Measurements from ENCODE around the gene FABP1. TPM values are rescaled to one million over a fixed set of nuclear protein-coding genes. Genes with fewer than 3 reads are reported as not detected.

FABP1 gene
- not detected in 2 replicates for total RNA-seq (2012; rRNA removed)
- polyA plus RNA-seq (2012; rRNA removed), result not detected in 2 replicates
- polyA plus RNA-seq (2012; cell fraction: cytosol; rRNA removed), result not detected in 2 replicates
- not detected in 2 replicates for polyA plus RNA-seq (2012; cell fraction: nucleus; rRNA removed; ENCODE audit: low replicate concordance)
- Bru-seq, nascent RNA, result not detected
- BruChase-seq, experiment 1, labeled RNA remaining after a 6-hour chase, result not detected
- not detected for BruChase-seq, experiment 2, labeled RNA remaining after a 2-hour chase
- long read RNA-seq, result 0 reads

GRCh38 chr2:88127888-88128653, at the start of gene FABP1:
Gene FABP1, minus strand, starts transcription at chr2:88128062. Its CDS starts 45 bp downstream, at chr2:88128017.
- no peak within 1 kb of the TSS for H3K4ac ChIP-seq (ENCODE audit: low read depth, low read length)
- POLR2A ChIA-PET (ENCODE audit: unreplicated experiment), result no interaction called here
- no peak within 1 kb of the TSS for H2AFZ ChIP-seq (replicated peaks; ENCODE audit: low read length, poor library complexity)
- H2AK9ac ChIP-seq (replicated peaks; ENCODE audit: low read depth, low read length, poor library complexity), result no peak within 1 kb of the TSS
- no peak for DNase-seq
- BruUV-seq (replicated peaks), result no TSS peak
- no peak within 1 kb of the TSS for H2BK5ac ChIP-seq (ENCODE audit: low read depth, low read length, poor library complexity, severe bottlenecking)
- H3K4me2 ChIP-seq (ENCODE audit: low read depth, low read length), result no peak within 1 kb of the TSS
- H3K9me3 ChIP-seq (ENCODE audit: control insufficient read depth, insufficient read depth, low read length), result no peaks in the 10 kb centered on the region
- no peak within 1 kb of the TSS for H3K23ac ChIP-seq (ENCODE audit: low read depth, low read length)
- H3K27me3 ChIP-seq (ENCODE audit: control insufficient read depth, insufficient read depth, low read length), result peaks cover 7% of the 10 kb centered on the region
- no peak within 1 kb of the TSS for H3K18ac ChIP-seq (ENCODE audit: low read depth, low read length)
- no peak within 1 kb of the TSS for H3K9ac ChIP-seq (ENCODE audit: low read depth, low read length)
- no peak within 1 kb of the TSS for H2BK120ac ChIP-seq (ENCODE audit: low read depth, low read length)
- ATAC-seq (ENCODE audit: low read depth), result no peak
- no peak within 1 kb of the TSS for H2AK5ac ChIP-seq (ENCODE audit: low read depth, low read length)
- no peak within 1 kb of the TSS for H3K27ac ChIP-seq (ENCODE audit: insufficient read depth, low read length)
- CTCF ChIA-PET, result no interaction called here
- no peaks in the 10 kb centered on the region for H3K9me1 ChIP-seq (ENCODE audit: insufficient read depth, low read length)
- no peak within 1 kb of the TSS for H2BK15ac ChIP-seq (ENCODE audit: low read depth, low read length)
- H3K56ac ChIP-seq (ENCODE audit: extremely low read depth, insufficient read depth, low read length), result no peak within 1 kb of the TSS
- 80% methylated on average over 1 of the region's 12 CpGs; no CpG with 5 or more reads in 1 of the 2 experiments for WGBS, 2 experiments (ENCODE audit: extremely low coverage in 2 of 2, insufficient read length in 1 of 2)
- H3K14ac ChIP-seq (replicated peaks; ENCODE audit: low read depth, low read length), result no peak within 1 kb of the TSS
- no peaks in the 10 kb centered on the region for H3K79me1 ChIP-seq (ENCODE audit: low read depth in 1 of 2, low read length in 2 of 2)
- no peak within 1 kb of the TSS for H4K5ac ChIP-seq (ENCODE audit: low read depth, low read length)
- H3K4me3 ChIP-seq (ENCODE audit: insufficient read depth, low read depth, low read length), result no peak within 1 kb of the TSS
- no peak within 1 kb of the TSS for H4K8ac ChIP-seq (ENCODE audit: low read depth in 2 of 2, low read length in 2 of 2)
- H4K91ac ChIP-seq (ENCODE audit: insufficient read depth, low read depth, low read length), result no peak within 1 kb of the TSS
- H2BK20ac ChIP-seq (ENCODE audit: low read depth, low read length), result no peak within 1 kb of the TSS
- no peaks in the 10 kb centered on the region for H4K20me1 ChIP-seq (ENCODE audit: insufficient read depth, low read length)
- in situ Hi-C loops (cut with MboI; ENCODE audit: low sequenced_read_pairs) (no loop called here), dilution Hi-C loops (cut with HindIII; ENCODE audit: low sequenced_read_pairs, unreplicated experiment) (no loop called here), intact Hi-C loops (cut with micrococcal nuclease) (no loop called here)
- no peaks in the 10 kb centered on the region for H3K36me3 ChIP-seq (ENCODE audit: control insufficient read depth, insufficient read depth, low read length)
- no peaks in the 10 kb centered on the region for H3K4me1 ChIP-seq (ENCODE audit: control insufficient read depth, insufficient read depth, low read length)
- TF ChIP-seq CTCF (conservative IDR thresholded peaks at IDR 0.05; ENCODE audit: low read depth, low read length) (no peak), BHLHE40 (IDR thresholded peaks at IDR 0.05; ENCODE audit: low read depth, low read length) (no peak), CEBPB (IDR thresholded peaks at IDR 0.05; ENCODE audit: low read depth, low read length) (no peak), FOS (IDR thresholded peaks at IDR 0.05; ENCODE audit: low read depth, low read length) (no peak), ELK1 (IDR thresholded peaks at IDR 0.05; ENCODE audit: borderline replicate concordance, low read depth, low read length) (no peak), SMC3 (IDR thresholded peaks at IDR 0.05; ENCODE audit: low read depth, low read length) (no peak), RFX5 (IDR thresholded peaks at IDR 0.05; ENCODE audit: low read depth, low read length) (no peak), CHD1 (IDR thresholded peaks at IDR 0.05; ENCODE audit: low read depth, low read length) (no peak), RCOR1 (IDR thresholded peaks at IDR 0.05; ENCODE audit: insufficient replicate concordance, low read length) (no peak), RAD21 (IDR thresholded peaks at IDR 0.05; ENCODE audit: low read length) (no peak), POLR2A (IDR thresholded peaks at IDR 0.05; ENCODE audit: low read depth, low read length) (no peak), MAZ (IDR thresholded peaks at IDR 0.05; ENCODE audit: borderline replicate concordance, low read depth, low read length) (no peak), USF2 (IDR thresholded peaks at IDR 0.05; ENCODE audit: low read depth, low read length) (no peak), MAFK (IDR thresholded peaks at IDR 0.05; ENCODE audit: low read depth, low read length) (no peak), NFE2L2 (IDR thresholded peaks at IDR 0.05; ENCODE audit: low read depth, low read length) (no peak)

All from IMR-90 (cell line).